HG02840 (cell line): ENCODE results near the gene POLR2J.
"Not testable (repeated sequence)": the region's sequence is repeated elsewhere in the genome, so short reads cannot be mapped to it uniquely, and the experiment has no call there.

Experiments
- ATAC-seq: cut with Tn5 transposase; IDR thresholded peaks from one replicate; pipeline ENCODE4 v1.9.1; 2021; ENCODE audit warnings: mild to moderate bottlenecking, moderate library complexity, moderate number of reproducible peaks; ENCODE audit not compliant: unreplicated experiment, low FRiP score

Gene POLR2J

DNA sequence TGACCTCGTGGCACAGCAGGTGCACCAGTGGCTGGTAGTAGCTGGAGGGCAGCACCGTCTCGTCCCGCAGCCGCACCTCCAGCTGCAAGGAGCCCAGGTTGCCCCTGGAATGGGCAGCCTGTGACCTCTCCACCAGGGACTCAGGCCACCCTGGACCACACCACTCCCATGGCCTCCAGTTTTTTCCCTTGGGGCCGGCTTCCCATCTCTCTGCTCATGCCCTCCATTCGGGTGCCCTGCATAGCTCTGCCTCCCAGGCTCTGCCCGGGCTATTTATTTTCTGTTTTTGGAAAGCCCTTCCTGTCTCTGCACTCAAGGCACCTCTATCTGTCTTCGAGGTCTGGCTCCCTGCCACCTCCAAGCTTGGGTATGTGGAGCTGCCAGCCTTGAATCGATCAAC lies 18.1 kb upstream of the POLR2J start:
- ATAC-seq = not testable (repeated sequence)

DNA sequence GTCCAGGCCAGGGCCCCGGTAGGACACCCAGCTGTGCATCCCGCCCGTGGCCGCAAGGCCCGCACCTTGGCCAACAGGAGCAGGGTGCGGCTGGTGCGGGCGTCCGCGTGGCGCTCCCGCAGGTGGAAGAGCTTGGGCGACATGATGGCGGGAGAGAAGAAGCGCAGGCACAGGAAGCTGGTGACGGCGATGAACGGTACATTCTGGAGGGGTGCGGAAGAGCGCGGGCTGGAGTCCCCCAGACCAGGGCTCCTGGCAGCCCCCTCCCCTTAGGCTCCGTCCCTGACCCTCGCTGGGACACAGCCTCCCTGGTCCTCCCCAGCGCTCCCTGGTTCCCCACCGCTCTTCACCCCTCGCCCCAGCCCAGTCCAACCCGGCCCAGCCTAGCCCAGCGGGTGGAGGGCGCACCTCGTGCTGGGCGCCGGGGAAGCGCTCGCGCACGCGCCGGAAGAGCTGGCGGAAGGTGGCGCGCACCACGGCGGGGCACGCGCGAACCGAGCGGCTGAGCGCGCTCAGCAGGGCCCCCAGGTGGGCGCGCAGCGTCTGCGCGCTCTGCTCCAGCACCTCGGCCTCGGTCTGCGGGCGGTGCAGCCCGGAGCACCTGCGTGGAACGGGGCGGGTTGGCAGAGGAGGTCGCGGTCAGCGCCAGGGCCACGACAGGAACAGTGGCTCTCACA lies 15.9 kb upstream of the POLR2J start:
- peak; percentile 51 for ATAC-seq

DNA sequence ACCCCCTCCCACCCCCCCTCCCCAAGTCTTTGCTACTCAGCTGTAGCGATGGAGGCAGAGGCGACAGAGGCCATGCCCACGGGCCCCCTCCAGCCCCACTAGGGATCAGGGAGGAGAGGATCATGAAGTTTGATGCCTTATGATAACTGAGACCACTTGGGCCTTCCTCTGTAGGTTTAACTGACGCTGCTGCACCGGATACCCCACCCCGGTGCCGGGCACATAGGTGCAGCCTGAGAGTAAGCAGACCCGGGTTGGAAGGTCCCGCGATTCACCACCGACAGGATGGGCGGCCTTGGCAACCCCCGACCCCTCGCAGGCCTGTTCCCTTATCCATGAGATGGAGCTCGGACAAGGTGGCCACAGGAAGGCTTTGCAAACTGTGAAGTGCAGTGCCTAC lies 15.3 kb upstream of the POLR2J start:
- not testable (repeated sequence) for ATAC-seq

DNA sequence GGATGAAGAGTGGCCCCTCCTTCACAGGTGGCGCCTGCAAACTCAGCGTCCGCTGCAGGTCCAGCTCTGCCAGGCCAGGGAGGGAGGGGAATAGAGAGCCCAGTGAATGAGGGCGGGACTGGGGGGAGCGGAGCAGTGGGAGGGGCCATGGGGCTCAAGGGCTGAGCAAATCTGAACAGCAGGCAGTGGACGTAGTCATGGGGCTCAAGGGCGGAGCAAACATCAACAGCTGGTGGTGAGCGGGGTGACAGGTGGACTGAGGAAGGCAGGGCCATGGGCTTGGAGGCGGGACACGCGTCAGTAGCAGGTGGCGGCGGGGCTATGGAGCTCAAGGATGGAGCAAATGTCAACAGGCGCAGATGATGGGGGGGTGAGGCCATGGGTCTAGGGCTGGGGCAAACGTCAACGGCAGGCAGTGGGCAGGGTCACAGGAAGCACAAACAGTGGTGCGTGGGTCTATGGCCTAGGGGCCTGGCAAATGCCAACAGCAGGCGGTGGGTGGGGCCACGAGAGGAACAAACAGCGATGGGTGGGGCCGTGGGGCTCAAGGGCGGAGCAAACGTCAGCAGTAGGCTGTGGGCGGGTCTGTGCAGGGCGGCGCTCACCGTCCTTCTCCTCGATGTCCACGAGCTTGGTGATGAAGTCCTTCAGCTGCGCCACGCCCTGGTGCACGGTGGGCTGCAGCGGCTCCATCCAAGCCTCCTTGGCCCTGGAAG lies 14.7 kb upstream of the POLR2J start:
- ATAC-seq = not testable (repeated sequence)

DNA sequence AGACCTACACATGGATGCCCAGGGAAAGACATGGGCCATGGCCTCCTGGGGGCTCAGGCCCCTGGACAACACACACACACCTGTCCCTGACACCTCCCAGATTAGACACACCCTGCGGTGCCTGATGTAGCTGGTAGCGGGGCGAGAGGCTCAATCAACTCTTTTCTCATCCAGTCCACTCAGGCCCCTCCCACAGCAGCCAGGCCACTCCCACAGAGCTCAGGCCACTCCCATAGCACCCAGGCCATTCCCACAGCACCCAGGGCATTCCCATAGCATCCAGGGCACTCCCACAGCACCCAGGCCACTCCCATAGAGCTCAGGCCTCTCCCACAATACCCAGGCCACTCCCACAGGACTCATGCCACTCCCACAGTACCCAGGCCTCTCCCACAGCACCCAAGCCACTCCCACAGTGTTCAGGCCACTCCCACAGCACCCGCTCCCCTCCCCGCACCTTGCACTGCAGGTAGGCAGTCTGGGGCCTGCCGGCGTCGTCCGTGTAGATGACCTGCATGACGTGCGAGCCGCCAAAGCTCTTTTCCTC lies 11.9 kb upstream of the POLR2J start:
- ATAC-seq = peak; percentile 33

DNA sequence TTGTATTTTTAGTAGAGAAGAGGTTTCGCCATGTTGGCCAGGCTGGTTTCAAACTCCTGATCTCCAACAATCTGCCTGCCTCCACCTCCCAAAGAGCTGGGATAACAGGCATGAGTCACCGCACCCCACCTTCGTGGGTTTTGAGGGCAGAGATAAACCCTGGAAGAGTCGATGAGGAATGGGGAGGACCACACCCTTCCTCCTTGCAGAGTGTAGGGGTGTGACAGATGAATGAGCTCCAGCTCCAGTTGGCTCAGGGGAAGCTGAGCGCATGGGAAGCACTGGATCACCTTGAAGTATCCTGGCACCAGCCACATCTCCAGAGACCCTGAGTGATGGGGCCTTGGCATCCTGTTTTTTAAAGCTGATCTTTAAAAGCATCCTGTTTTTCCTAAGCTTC lies 5.6 kb upstream of the POLR2J start:
- not testable (repeated sequence) for ATAC-seq

DNA sequence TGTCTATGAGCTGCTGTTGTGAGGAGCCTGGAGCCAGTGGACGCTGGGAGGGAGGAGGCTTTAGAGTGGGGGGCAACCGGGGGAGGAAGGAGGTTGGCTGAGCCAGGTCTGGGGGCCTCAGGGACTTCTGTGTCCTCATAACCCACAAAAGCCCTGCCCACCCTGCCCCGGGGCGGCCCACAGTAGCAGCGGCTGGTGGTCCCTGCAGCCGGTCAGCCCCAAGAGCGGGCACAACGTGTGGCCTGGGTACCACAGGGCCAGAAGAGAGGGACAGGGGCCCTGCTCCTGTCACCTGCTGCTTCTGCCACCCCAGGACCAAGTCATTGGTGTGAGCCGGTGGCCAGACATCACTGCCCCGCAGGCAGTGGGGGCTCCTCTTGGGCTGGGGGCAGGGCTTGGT lies 3.2 kb upstream of the POLR2J start:
- ATAC-seq = not testable (repeated sequence)

DNA sequence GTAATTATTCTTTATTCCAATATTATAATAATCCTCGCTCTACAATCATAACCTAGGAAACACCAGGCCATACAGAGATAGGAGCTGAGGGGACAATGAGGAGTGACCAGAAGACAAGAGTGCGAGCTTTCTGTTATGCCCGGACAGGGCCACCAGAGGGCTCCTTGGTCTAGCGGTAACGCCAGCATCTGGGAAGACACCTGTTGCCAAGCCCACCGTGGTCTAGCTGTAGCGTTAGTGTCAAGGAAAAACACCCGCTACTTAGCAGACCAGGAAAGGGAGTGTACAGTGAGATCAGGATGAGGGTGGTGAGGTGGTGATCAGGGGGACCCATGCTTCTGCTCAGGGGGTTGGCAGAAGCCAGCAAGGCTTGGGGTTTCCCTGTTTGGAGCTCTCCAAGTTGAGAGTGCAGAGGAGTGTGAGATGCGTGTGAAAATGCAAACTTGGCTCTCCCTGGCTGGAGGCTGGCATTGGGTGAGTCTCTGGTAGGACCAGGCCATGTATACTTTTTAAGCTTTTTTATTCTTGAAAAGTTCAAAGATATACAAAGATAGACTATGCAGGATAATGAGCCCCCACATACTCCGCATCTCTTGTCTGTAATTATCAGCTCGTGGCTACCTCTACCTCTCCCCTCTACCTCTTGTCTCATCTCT lies 1.4 kb upstream of the POLR2J start:
- ATAC-seq = not testable (repeated sequence)

DNA sequence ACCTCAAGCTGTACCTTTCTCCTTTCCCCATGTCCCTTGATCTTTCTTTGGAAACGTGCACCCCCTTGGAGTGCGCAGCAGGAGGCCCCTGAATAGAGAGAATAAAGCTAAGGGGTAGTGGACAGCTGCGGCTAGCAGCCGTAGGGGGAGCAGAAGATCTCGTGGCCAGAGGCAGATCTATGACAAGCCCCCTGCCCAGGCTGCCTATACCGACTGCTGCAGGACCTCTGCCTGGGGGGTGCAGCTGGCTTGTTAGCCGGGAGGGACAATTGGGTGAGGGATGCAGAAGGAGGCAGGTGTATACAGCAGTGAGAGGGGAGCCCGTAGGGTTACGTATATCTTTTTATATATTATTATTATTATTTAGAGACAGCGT lies 475 bp upstream of the POLR2J start:
- ATAC-seq = peak; percentile 29

DNA sequence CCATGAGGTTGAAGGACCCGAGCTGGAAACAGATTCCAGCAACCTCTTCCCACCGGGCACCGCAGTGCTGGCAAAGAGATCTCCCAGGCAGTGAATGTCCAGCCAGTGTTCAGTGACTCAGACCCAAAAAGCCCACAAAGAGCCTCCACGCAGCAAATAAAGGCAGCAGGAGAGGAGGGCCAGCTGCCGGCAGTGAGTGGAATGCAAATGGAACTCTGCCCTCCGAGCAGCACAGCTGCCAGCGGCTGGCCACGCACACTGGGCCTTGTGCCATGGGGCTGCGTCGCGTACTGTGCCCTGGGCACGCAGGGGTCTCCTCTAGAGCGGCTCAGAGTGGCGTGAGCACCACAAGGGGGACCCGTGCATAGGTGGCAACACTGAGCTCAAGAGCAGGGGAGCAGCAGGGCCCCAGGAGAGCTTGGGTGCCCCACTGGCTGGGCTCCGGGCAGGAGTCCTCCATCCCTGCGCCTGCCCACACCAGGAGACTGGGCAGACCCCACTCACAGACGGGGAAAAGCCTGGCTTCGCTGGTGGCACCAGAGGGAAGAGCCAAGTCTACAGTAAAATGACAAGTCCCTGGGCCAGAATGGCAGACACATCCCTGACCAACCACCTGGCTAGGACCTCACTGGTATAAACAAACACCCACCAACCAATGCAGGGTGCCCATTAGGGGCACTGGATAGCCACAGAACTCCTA lies 3.8 kb downstream of the POLR2J start:
- not testable (repeated sequence) for ATAC-seq

DNA sequence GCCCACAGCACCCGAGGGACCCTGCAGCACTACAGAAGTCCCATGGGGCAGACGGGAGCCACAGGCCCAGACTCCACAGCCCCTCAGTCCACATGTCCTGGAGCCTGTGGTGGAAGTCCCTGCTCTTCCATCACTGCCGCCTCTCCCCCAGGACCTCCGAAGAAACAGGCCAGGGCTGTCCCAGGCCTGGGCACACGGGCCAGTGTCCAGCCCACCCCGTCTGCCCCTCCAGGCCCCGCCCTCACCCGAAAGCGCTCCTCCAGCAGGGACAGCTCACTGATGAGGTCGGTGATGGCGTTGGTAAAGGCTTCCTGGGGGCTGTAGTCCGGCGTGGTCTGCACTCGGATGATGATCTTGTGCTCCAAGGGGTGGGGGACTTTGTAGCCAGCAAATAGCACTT lies 4.6 kb downstream of the POLR2J start:
- not testable (repeated sequence) for ATAC-seq

DNA sequence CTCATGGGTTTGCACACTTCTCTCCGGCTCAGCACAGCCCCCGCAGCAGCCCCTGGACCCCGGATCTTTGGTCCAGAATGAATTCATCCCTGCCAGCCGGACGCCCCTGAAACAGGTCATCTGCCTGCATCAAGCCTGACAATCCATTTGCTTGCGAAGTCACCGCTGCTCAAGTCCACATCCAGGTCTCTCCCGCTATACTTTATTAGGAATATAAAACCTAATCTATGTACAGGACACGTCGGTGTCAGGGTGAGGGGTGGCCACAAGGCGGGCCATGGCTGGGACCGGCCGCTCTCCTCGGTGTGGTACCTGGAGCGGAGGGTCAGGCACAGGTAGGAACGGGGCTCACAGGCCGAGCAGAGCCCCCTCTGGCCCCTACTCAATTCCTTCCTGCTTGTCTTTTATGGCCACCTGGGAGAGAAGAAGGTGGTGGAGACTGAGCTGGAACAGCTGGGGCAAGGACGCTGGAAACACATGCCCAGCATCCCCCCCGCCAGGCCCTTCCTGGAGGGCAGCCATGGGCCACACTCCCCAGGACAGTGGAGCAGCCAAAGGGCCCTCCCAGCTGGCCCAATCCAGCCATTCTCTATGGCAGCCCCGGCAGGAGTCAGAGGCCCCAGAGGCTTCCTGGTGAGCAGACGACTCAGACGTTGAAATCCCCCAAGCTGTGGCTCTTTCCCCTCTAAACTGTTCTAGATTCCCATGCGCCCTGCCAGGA lies 5.3 kb downstream of the POLR2J start:
- no peak for ATAC-seq

DNA sequence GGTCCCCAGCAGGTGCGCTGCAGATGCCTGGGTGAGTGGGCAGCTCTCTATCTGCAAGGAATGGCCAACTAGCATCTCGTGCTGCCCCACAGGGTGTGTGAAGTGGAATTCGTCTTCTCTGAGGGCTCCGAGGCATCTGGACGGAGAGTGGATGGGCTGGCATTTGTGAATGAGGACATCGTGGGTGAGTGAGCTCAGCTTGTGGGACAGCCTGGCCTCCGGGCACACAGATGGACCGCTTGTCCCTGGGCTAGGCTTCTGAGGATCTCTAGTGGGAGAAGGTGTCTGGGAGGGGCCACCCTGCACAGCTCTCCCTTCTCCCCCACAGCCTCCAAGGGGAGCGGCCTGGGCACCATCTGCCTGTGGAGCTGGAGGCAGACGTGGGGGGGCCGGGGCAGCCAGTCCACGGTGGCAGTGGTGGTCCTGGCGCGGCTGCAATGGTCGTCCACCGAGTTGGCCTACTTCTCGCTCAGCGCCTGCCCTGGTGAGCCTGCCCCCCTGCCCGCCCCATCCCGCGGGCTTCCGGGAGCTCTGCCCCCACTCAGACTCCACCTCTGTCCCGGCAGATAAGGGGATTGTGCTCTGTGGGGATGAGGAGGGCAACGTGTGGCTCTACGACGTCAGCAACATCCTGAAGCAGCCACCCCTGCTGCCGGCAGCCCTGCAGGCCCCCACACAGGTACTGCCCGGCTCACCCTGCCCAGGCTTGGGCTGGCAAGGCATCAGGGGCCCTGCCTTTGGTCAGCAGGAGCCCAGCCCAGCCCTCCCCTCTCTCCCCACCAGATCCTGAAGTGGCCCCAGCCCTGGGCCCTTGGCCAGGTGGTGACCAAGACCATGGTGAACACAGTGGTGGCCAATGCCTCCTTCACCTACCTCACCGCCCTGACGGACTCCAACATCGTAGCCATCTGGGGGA lies 6.3 kb downstream of the POLR2J start:
- ATAC-seq = no peak

DNA sequence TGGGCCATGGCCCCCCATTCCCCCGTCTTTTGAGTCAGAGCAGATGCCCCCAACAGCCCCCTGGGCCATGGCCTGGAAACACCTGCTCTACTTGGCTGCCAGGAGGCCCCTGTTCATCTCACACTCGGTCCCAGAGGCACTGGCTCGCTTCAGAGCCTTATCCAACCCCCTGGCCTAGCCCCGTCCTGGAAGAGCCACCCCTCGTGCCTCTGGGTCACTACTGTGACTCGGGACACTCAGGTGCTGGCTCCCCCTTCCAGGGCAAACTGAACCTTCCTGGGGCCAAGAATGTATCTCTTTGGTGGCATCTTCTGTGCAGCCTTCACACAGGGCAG lies 7.0 kb downstream of the POLR2J start:
- no peak for ATAC-seq

DNA sequence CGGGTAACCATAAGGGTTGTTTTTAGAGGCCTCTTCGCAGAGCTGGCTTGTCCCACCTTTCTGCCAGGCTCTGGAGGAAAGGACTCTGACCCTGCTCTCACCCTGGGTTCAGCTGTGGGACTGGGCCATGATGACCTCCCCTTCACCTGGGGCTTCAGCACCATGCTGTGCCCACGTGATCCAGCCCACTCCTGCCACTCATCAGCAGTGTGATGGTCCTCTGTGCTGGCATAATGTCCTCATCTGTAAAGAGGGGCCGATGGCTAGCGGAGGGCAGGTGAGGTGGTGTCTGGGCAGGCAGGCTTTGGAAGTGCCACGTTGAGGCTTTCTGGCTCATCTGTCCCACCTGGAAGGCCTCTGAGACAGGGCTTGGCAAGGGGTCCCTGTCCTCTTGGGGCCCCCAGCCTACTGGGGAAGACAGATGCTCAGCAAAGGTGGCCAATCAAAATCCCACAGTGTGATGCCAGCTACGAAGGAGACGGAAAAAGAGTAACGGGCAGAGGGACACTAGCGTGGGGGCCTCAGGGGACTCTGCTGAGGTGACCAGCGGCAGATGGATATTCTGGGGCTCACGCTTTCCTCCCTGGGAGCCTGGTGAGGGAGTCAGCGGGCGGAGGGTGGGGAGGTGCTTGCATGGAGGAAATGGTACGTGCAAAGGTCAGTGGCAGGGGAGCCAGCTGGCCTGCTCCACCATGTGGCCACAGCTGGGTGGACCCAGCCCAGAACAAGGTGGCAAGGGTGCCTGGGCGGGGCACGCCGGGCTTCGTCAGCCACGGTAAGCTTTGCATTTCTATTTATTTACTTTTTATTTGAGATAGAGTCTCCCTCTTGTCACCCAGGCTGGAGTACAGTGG lies 8.5 kb downstream of the POLR2J start:
- no peak for ATAC-seq

DNA sequence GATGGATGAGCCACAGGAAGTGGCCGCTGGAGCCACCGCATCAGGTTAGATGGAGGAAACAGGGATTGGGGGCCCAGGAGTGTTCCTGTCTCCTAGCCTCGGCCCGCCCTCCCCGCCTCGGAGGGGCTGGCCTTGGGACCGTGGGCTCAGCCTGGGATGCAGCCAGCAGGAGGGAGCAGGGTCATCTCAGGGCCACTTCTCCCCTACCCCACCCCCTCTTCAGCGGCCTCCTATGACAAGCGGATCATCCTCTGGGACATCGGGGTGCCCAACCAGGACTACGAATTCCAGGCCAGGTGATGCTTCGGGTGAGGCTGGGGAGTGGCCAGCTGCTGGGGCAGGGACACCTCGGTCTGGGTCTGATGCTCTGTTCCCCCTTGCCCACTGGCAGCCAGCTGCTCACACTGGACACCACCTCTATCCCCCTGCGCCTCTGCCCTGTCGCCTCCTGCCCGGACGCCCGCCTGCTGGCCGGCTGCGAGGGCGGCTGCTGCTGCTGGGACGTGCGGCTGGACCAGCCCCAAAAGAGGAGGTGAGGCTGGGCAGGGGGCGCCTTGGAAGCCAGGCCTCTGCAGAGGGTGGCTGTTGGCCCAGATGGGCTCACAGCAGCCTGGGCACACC lies 9.3 kb downstream of the POLR2J start:
- no peak for ATAC-seq

DNA sequence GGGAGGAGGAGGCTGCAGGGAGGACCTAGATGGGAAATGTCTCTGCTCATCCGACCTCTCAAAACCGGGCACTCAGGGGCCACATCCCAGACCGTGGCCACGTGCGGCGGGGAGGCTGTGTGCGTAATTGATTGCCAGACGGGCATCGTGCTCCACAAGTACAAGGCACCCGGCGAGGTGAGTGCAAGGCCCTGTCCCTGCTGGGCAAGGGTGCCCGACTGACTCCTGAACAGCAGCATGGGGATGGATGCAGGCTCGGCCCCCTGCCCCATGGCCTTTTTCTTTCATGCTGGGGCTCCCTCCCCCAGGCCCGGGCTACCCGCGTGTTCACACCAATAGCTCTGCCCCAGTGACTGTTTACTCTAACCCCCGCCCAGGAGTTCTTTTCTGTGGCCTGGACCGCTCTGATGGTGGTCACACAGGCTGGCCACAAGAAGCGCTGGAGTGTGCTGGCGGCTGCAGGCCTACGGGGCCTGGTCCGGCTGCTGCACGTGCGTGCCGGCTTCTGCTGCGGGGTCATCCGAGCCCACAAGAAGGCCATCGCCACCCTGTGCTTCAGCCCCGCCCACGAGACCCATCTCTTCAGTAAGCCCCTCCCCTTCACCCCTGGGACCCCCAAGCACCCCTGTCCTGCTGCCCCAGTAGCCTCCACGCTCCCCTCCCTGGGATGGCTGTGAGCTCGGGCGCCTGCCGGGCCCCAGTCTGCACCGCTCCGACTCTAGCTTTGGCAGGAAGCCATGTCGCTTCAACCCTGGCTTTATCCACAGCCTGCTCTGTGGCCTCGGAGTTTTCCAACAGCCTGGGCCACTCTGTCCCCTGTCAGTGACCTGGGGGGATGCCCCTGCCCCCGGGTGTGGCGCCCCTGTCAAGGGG lies 10.0 kb downstream of the POLR2J start:
- no peak for ATAC-seq
